ENCODE data around the gene C12orf57. TPM values are rescaled to one million over a fixed set of nuclear protein-coding genes. Genes with fewer than 3 reads are reported as not detected.
A peak's percentile ranks its signal among the peaks of the same experiment; 100 is the strongest.

C12orf57 gene
- total and polyA plus RNA-seq, 2 of the 8 experiments (the other 6 are each of a cell fraction or from before 2014, with no cell fraction given) = 174 to 993 TPM

- Histone ChIP-seq H3K9me3 (ENCODE audit: insufficient read depth in 2 of 2, low read depth in 1 of 2, low read length in 1 of 2) (no peaks in the 10 kb centered on the region), H3K27me3 (replicated peaks in 1 of 4; ENCODE audit: control insufficient read depth in 3 of 4, extremely low read depth in 1 of 4, insufficient read depth in 3 of 4, low read length in 3 of 4) (no peaks in the 10 kb centered on the region), H3K18ac (ENCODE audit: extremely low read depth, low read length) (peak overlapping the region; percentile 0; the same call in 1 of the 2 replicates), H2BK120ac (replicated peaks; ENCODE audit: low read depth, low read length) (no peak overlapping the region), H3K4me3 (ENCODE audit: extremely low read depth in 1 of 4, insufficient read depth in 2 of 4, low read depth in 3 of 4, low read length in 4 of 4) (no peak overlapping the region), H3K14ac (ENCODE audit: insufficient read length) (no peak overlapping the region), H2BK5ac (ENCODE audit: low read depth, low read length) (peak overlapping the region; percentile 75; the same call in 1 of the 2 replicates), H2BK15ac (ENCODE audit: low read length) (0 out of 2 replicates have a peak overlapping the region, but pooled peaks have one; percentile 14), H2AFZ (ENCODE audit: low read length) (no peak overlapping the region), H3K23ac (ENCODE audit: insufficient read length) (no peak overlapping the region), H4K20me1 (replicated peaks in 1 of 2; ENCODE audit: control insufficient read depth in 1 of 2, insufficient read depth in 2 of 2, low read length in 2 of 2) (no peaks in the 10 kb centered on the region), H3K36me3 (ENCODE audit: control insufficient read depth in 2 of 4, insufficient read depth in 4 of 4, low read length in 3 of 4) (peaks cover 0 to 4% (median 0%) of the 10 kb centered on the region in 4 experiments; a peak in 1 of 8 replicates), H2BK20ac (ENCODE audit: low read length) (no peak overlapping the region), H3K27ac (ENCODE audit: low read depth, low read length) (no peak overlapping the region), H3K4ac (replicated peaks; ENCODE audit: insufficient read length, low read depth, low read length) (no peak overlapping the region), H3K79me2 (ENCODE audit: control insufficient read depth in 1 of 2, insufficient read depth in 2 of 2, low read length in 2 of 2) (peaks cover 0 to 14% of the 10 kb centered on the region in 2 experiments; a peak in 2 of 4 replicates), H3K9ac (replicated peaks in 1 of 4; ENCODE audit: extremely low read depth in 1 of 4, low read depth in 3 of 4, low read length in 3 of 4) (no peak overlapping the region), H2BK12ac (ENCODE audit: low read depth, low read length) (peak overlapping the region; percentile 65; the same call in 1 of the 2 replicates), H3K4me1 (replicated peaks in 1 of 4; ENCODE audit: control insufficient read depth in 3 of 4, insufficient read depth in 4 of 4, low read length in 3 of 4) (peaks cover 12 to 37% (median 29%) of the 10 kb centered on the region in 4 experiments), H2AK5ac (ENCODE audit: low read depth, low read length) (no peak overlapping the region), H3K79me1 (ENCODE audit: low read depth, low read length) (no peaks in the 10 kb centered on the region), H4K5ac (ENCODE audit: insufficient read length, low read depth, low read length) (no peak overlapping the region), H3K23me2 (ENCODE audit: low read depth, low read length) (peaks cover 16% of the 10 kb centered on the region; the same call in 1 of the 2 replicates), H4K91ac (replicated peaks; ENCODE audit: insufficient read length, low read length) (peak overlapping the region; percentile 46), H4K8ac (ENCODE audit: extremely low read depth, insufficient read depth, low read length) (peak overlapping the region; percentile 5; the same call in 1 of the 2 replicates), H3K4me2 (ENCODE audit: insufficient read depth in 1 of 2, low read depth in 2 of 2, low read length in 2 of 2) (no peak overlapping the region), H3K56ac (replicated peaks; ENCODE audit: insufficient read length, low read depth, low read length) (peak overlapping the region; percentile 14)
- DNase-seq (ENCODE audit: low read depth in 1 of 2, low spot score in 2 of 2) (no peak), FAIRE-seq (no peak)
- CTCF ChIA-PET (ENCODE audit: partially characterized antibody) = interaction anchor here (0.8 to 12.2 kb wide), 14 partner anchors 8 to 100 kb away, joined by 3 to 277 read pairs (median 10); partner anchors contain the start of genes C12orf57, C1S, LPCAT3 and PHB2
- 93% methylated on average over 24 of the region's 26 CpGs; no CpG with 5 or more reads in 1 of the 2 experiments for WGBS, 2 experiments (ENCODE audit: extremely low coverage in 1 of 2, insufficient coverage in 1 of 2, insufficient read length in 1 of 2, insufficient replicate concordance in 2 of 2, low coverage in 1 of 2, low lambda C conversion rate in 2 of 2, missing lambda C conversion rate in 1 of 2)
- POLR2A ChIA-PET (ENCODE audit: partially characterized antibody) = interaction anchor here (1.0 to 44.0 kb wide), 8 partner anchors 9 to 148 kb away, joined by 3 to 1596 read pairs (median 19); partner anchors contain the start of genes ATN1, C12orf57, C1RL and EMG1
- TF ChIP-seq SIN3A (conservative IDR thresholded peaks at IDR 0.05 in 1 of 2, IDR thresholded peaks at IDR 0.05 in 1 of 2; ENCODE audit: low read depth in 1 of 2, low read length in 2 of 2) (no peak), BACH1 (IDR thresholded peaks at IDR 0.05; ENCODE audit: low read length) (no peak), EZH2 (IDR thresholded peaks at IDR 0.05; ENCODE audit: low read depth, low read length, severe bottlenecking) (no peak), ATF2 (IDR thresholded peaks at IDR 0.05; ENCODE audit: low read length) (no peak), MAX (IDR thresholded peaks at IDR 0.05) (no peak), NRF1 (IDR thresholded peaks at IDR 0.05; ENCODE audit: low read depth, low read length) (no peak), RBBP5 (IDR thresholded peaks at IDR 0.05; ENCODE audit: borderline replicate concordance, low read depth, low read length) (no peak), BCL11A (IDR thresholded peaks at IDR 0.05; ENCODE audit: low read depth in 2 of 2, low read length in 2 of 2) (no peak)
Observed at GRCh38 chr12:6959805-6960592, 16.2 kb downstream of the C12orf57 start.

Data from H1 (cell line).